Measurements from ENCODE around the gene ADARB2. TPM values are rescaled to one million over a fixed set of nuclear protein-coding genes. Genes with fewer than 3 reads are reported as not detected.

The ADARB2 gene
- total and polyA plus RNA-seq, 4 donors, result 0.55 to 0.70 (median 0.59) TPM; not detected in 1

DNA sequence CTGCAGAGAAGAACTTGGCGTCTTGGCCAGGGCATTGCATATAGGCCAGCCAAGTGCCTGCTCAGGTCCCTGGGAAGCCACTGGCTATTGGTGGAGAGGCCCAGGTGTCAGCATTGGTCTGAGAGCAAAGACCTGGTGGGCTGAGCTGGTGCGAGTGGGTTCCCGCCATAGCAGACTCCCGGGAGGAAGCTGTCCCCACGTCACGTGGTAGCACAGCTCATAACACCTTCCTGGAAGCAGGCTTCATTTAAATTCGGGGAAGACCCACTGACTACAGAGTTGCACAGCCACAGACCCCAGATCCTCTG is 550.7 kb downstream of the ADARB2 start:
- 78% methylated on average over 7 of the region's 7 CpGs for WGBS
- Histone ChIP-seq H3K27ac (ENCODE audit: low read depth in 1 of 2, low read length in 2 of 2) (no peak overlapping the region), H3K9me3 (ENCODE audit: control insufficient read depth in 4 of 4, low read length in 3 of 4) (no peaks in the 10 kb centered on the region), H3K4me1 (ENCODE audit: control insufficient read depth in 4 of 4, insufficient read depth in 4 of 4, low read length in 3 of 4) (no peaks in the 10 kb centered on the region), H3K36me3 (ENCODE audit: control insufficient read depth in 4 of 4, insufficient read depth in 3 of 4, low read depth in 1 of 4, low read length in 3 of 4) (no peaks in the 10 kb centered on the region), H3K9ac (ENCODE audit: low read depth in 1 of 2, low read length in 2 of 2) (no peak overlapping the region), H3K4me3 (ENCODE audit: low read depth in 1 of 3, low read length in 3 of 3) (no peak overlapping the region), H3K27me3 (ENCODE audit: control insufficient read depth in 4 of 4, insufficient read depth in 4 of 4, low read length in 3 of 4) (no peaks in the 10 kb centered on the region)
- TF ChIP-seq FOXA2 (IDR thresholded peaks at IDR 0.05), result no peak
- no peak for TF ChIP-seq HNF4A (conservative IDR thresholded peaks at IDR 0.05)
- TF ChIP-seq, protein P1, sequence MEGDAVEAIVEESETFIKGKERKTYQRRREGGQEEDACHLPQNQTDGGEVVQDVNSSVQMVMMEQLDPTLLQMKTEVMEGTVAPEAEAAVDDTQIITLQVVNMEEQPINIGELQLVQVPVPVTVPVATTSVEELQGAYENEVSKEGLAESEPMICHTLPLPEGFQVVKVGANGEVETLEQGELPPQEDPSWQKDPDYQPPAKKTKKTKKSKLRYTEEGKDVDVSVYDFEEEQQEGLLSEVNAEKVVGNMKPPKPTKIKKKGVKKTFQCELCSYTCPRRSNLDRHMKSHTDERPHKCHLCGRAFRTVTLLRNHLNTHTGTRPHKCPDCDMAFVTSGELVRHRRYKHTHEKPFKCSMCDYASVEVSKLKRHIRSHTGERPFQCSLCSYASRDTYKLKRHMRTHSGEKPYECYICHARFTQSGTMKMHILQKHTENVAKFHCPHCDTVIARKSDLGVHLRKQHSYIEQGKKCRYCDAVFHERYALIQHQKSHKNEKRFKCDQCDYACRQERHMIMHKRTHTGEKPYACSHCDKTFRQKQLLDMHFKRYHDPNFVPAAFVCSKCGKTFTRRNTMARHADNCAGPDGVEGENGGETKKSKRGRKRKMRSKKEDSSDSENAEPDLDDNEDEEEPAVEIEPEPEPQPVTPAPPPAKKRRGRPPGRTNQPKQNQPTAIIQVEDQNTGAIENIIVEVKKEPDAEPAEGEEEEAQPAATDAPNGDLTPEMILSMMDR (IDR thresholded peaks at IDR 0.05; ENCODE audit: low read depth, low read length, missing input control), result no peak
- TF ChIP-seq JUND (IDR thresholded peaks at IDR 0.05), result no peak
- no peak for TF ChIP-seq GABPA (IDR thresholded peaks at IDR 0.05 in 1 of 2, conservative IDR thresholded peaks at IDR 0.05 in 1 of 2)
- TF ChIP-seq EGR1 (IDR thresholded peaks at IDR 0.05; ENCODE audit: low read depth in 2 of 2), result no peak
- DNase-seq (ENCODE audit: low spot score), result no peak

DNA sequence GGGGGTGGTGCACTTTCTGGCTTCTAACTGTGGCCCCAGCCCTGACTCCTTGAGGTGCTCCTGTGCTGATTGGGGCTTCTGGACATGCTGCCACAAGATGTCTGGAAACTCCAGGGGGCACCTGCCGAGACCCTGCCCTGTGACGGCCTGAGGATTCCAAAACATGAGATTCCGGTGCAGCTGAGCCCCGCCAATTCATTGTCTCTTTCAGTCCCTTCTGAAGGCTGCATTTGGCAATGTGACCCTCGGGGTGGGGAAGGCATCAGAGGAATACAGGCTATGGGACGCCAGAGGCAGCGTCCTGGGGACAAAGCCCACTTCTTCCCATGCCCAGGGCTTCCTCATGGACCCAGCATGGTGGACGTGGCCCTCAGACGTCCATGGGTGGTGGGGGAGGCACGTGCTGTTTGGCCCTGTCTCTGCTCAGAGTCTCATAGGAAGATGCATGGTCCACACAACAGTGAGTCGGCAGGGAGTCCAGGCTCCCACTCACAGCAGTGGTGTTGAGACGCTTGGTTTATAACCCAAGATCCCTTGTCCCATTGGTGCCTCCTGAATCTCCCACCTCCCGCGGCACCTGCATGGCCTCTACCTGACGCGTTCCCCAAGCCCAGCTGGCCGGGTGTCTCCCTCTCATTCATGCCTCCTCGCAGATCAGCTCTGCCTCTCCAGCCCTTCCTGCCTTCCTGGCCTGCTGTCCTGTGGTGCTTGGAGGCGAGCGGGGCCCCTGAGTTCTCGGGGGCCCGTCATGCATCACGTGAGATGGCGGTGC is 551.2 kb downstream of the ADARB2 start:
- no peak overlapping the region for H3K9ac ChIP-seq (ENCODE audit: low read depth in 1 of 2, low read length in 2 of 2)
- no peak overlapping the region for H3K4me3 ChIP-seq (ENCODE audit: low read depth in 1 of 3, low read length in 3 of 3)
- WGBS, result 87% methylated on average over 24 of the region's 24 CpGs
- H3K9me3 ChIP-seq (ENCODE audit: control insufficient read depth in 4 of 4, low read length in 3 of 4), result no peaks in the 10 kb centered on the region
- DNase-seq (ENCODE audit: low spot score), result no peak
- H3K27ac ChIP-seq (ENCODE audit: low read depth in 1 of 2, low read length in 2 of 2), result no peak overlapping the region
- TF ChIP-seq, protein P1 (IDR thresholded peaks at IDR 0.05; ENCODE audit: low read depth, low read length, missing input control), result no peak
- TF ChIP-seq GABPA (IDR thresholded peaks at IDR 0.05 in 1 of 2, conservative IDR thresholded peaks at IDR 0.05 in 1 of 2) (no peak), JUND (IDR thresholded peaks at IDR 0.05) (no peak), EGR1 (IDR thresholded peaks at IDR 0.05; ENCODE audit: low read depth in 2 of 2) (no peak), TAF1 (conservative IDR thresholded peaks at IDR 0.05) (no peak), HNF4G (IDR thresholded peaks at IDR 0.05) (no peak), FOXA1 (IDR thresholded peaks at IDR 0.05) (no peak), HNF4A (conservative IDR thresholded peaks at IDR 0.05) (no peak), YY1 (IDR thresholded peaks at IDR 0.05) (no peak), NR2F2 (IDR thresholded peaks at IDR 0.05) (no peak), RXRA (IDR thresholded peaks at IDR 0.05) (no peak), SP1 (IDR thresholded peaks at IDR 0.05) (no peak), FOXA2 (IDR thresholded peaks at IDR 0.05) (no peak), RAD21 (IDR thresholded peaks at IDR 0.05) (no peak)
- TF ChIP-seq, protein P2, sequence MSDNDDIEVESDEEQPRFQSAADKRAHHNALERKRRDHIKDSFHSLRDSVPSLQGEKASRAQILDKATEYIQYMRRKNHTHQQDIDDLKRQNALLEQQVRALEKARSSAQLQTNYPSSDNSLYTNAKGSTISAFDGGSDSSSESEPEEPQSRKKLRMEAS (IDR thresholded peaks at IDR 0.05), result no peak
- TF ChIP-seq, protein P3, sequence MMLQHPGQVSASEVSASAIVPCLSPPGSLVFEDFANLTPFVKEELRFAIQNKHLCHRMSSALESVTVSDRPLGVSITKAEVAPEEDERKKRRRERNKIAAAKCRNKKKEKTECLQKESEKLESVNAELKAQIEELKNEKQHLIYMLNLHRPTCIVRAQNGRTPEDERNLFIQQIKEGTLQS (IDR thresholded peaks at IDR 0.05), result no peak
- TF ChIP-seq, protein P4, sequence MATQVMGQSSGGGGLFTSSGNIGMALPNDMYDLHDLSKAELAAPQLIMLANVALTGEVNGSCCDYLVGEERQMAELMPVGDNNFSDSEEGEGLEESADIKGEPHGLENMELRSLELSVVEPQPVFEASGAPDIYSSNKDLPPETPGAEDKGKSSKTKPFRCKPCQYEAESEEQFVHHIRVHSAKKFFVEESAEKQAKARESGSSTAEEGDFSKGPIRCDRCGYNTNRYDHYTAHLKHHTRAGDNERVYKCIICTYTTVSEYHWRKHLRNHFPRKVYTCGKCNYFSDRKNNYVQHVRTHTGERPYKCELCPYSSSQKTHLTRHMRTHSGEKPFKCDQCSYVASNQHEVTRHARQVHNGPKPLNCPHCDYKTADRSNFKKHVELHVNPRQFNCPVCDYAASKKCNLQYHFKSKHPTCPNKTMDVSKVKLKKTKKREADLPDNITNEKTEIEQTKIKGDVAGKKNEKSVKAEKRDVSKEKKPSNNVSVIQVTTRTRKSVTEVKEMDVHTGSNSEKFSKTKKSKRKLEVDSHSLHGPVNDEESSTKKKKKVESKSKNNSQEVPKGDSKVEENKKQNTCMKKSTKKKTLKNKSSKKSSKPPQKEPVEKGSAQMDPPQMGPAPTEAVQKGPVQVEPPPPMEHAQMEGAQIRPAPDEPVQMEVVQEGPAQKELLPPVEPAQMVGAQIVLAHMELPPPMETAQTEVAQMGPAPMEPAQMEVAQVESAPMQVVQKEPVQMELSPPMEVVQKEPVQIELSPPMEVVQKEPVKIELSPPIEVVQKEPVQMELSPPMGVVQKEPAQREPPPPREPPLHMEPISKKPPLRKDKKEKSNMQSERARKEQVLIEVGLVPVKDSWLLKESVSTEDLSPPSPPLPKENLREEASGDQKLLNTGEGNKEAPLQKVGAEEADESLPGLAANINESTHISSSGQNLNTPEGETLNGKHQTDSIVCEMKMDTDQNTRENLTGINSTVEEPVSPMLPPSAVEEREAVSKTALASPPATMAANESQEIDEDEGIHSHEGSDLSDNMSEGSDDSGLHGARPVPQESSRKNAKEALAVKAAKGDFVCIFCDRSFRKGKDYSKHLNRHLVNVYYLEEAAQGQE (IDR thresholded peaks at IDR 0.05), result no peak
- TF ChIP-seq, protein P5, sequence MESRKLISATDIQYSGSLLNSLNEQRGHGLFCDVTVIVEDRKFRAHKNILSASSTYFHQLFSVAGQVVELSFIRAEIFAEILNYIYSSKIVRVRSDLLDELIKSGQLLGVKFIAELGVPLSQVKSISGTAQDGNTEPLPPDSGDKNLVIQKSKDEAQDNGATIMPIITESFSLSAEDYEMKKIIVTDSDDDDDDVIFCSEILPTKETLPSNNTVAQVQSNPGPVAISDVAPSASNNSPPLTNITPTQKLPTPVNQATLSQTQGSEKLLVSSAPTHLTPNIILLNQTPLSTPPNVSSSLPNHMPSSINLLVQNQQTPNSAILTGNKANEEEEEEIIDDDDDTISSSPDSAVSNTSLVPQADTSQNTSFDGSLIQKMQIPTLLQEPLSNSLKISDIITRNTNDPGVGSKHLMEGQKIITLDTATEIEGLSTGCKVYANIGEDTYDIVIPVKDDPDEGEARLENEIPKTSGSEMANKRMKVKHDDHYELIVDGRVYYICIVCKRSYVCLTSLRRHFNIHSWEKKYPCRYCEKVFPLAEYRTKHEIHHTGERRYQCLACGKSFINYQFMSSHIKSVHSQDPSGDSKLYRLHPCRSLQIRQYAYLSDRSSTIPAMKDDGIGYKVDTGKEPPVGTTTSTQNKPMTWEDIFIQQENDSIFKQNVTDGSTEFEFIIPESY (IDR thresholded peaks at IDR 0.05), result no peak
- H3K36me3 ChIP-seq (ENCODE audit: control insufficient read depth in 4 of 4, insufficient read depth in 3 of 4, low read depth in 1 of 4, low read length in 3 of 4), result no peaks in the 10 kb centered on the region
- no peaks in the 10 kb centered on the region for H3K27me3 ChIP-seq (ENCODE audit: control insufficient read depth in 4 of 4, insufficient read depth in 4 of 4, low read length in 3 of 4)
- no peaks in the 10 kb centered on the region for H3K4me1 ChIP-seq (ENCODE audit: control insufficient read depth in 4 of 4, insufficient read depth in 4 of 4, low read length in 3 of 4)
